Epithelial cell of umbilical artery (primary cell): ENCODE data around the gene NCBP2. TPM values are rescaled to one million over a fixed set of nuclear protein-coding genes. Genes with fewer than 3 reads are reported as not detected.

Source experiments
- total RNA-seq: library from RNA; depleted of rRNA; stranded (reverse); fragments of >200 nt; gene quantifications from 2 replicates; pipeline ENCODE4 v1.2.3, GENCODE V29; 2014

The NCBP2 gene
- total RNA-seq, result 90.6 and 93.5 TPM in 2 replicates

GRCh38 chr3:196942226-196942914 is at the start of gene NCBP2:
Gene NCBP2, minus strand, starts transcription at chr3:196942528. Its CDS starts 25 bp downstream, at chr3:196942503.

GRCh38 chr3:196968233-196969133 is 26.2 kb upstream of the NCBP2 start, which contains the start of gene PIGZ:
Gene PIGZ, minus strand, starts transcription at chr3:196968833. Its CDS starts 16,802 bp downstream, at chr3:196952031.

Other genes starting within 250 kb of the NCBP2 start
- 1.9 and 4.3 TPM in 2 replicates for gene CEP19, start 230.3 kb downstream of the NCBP2 start, total RNA-seq
- gene PIGX, start 230.2 kb downstream of the NCBP2 start, total RNA-seq, result 17.2 and 28.4 TPM in 2 replicates
- 33.1 and 33.9 TPM in 2 replicates for gene PAK2, start 202.7 kb downstream of the NCBP2 start, total RNA-seq
- 50.3 and 58.4 TPM in 2 replicates for gene SENP5, start 74.6 kb downstream of the NCBP2 start, total RNA-seq
- 2.3 and 2.6 TPM in 2 replicates for gene PIGZ, start 26.3 kb upstream of the NCBP2 start, total RNA-seq
- gene MELTF, start 87.3 kb upstream of the NCBP2 start, total RNA-seq, result 6.2 and 11.7 TPM in 2 replicates